IMR-90 (cell line): ENCODE data around the gene TOMM22. TPM values are rescaled to one million over a fixed set of nuclear protein-coding genes. Genes with fewer than 3 reads are reported as not detected.
"Not testable (repeated sequence)": the region's sequence is repeated elsewhere in the genome, so short reads cannot be mapped to it uniquely, and the experiment has no call there.

Experiments used
- ATAC-seq: fragments of 200-7000 bp; cut with Tn5 transposase; 2 replicates; pipeline ENCODE4 v1.9.1; 2020; ENCODE audit warnings: low read depth, mild to moderate bottlenecking, moderate library complexity
- BruUV-seq: library from RNA; stranded (reverse); fragments of 400-500 nt; replicated peaks from 2 replicates; lab custom pipeline; 2021; lab: Mats Ljungman, UMichigan
- CTCF ChIA-PET: fragments of 300-600 bp; formaldehyde crosslinking; extraction: SDS; loops from one replicate; lab custom pipeline; 2021; ENCODE audit warnings: antibody characterized with exemption; lab: Yijun Ruan, JAX
- POLR2A ChIA-PET: fragments of 300-600 bp; sonication (Branson Sonifier 250); formaldehyde crosslinking; loops from one replicate; lab custom pipeline; 2022; ENCODE audit warnings: antibody characterized with exemption; ENCODE audit not compliant: unreplicated experiment; lab: Charles Lee
- DNase-seq: peaks from one replicate; pipeline ENCODE4 v3.0.0; 2013
- H2AFZ ChIP-seq: replicated peaks from 2 replicates; pipeline ENCODE3; 2013; ENCODE audit warnings: low read length, mild to moderate bottlenecking; ENCODE audit not compliant: poor library complexity
- H2AK5ac ChIP-seq: 2 replicates; pipeline ENCODE4 v1.6.1; 2013; ENCODE audit warnings: low read depth, low read length, inconsistent platforms
- H2AK9ac ChIP-seq: replicated peaks from 2 replicates; pipeline ENCODE3; 2013; ENCODE audit warnings: mild to moderate bottlenecking, low read depth, low read length, moderate library complexity; ENCODE audit not compliant: poor library complexity
- H2BK120ac ChIP-seq: 2 replicates; pipeline ENCODE4 v1.6.1; 2013; ENCODE audit warnings: low read depth, low read length, inconsistent platforms
- H2BK15ac ChIP-seq: 3 replicates; pipeline ENCODE4 v1.6.1; 2013; ENCODE audit warnings: low read depth, low read length, inconsistent platforms
- H2BK20ac ChIP-seq: 2 replicates; pipeline ENCODE4 v1.6.1; 2013; ENCODE audit warnings: low read depth, mild to moderate bottlenecking, inconsistent platforms, low read length, moderate library complexity
- H2BK5ac ChIP-seq: 2 replicates; pipeline ENCODE4 v1.6.1; 2013; ENCODE audit warnings: mild to moderate bottlenecking, low read depth, low read length, inconsistent platforms; ENCODE audit not compliant: poor library complexity, severe bottlenecking
- H3K14ac ChIP-seq: replicated peaks from 2 replicates; pipeline ENCODE4 v1.6.1; 2013; ENCODE audit warnings: low read depth, low read length, inconsistent platforms
- H3K18ac ChIP-seq: 2 replicates; pipeline ENCODE4 v1.6.1; 2013; ENCODE audit warnings: low read depth, low read length, control low read depth
- H3K23ac ChIP-seq: 2 replicates; pipeline ENCODE4 v1.6.1; 2013; ENCODE audit warnings: low read depth, low read length, inconsistent platforms
- H3K27ac ChIP-seq: 2 replicates; pipeline ENCODE4 v1.5.1; 2013; ENCODE audit warnings: mild to moderate bottlenecking, control low read depth, low read length; ENCODE audit not compliant: insufficient read depth
- H3K27me3 ChIP-seq: 2 replicates; pipeline ENCODE4 v1.6.1; 2013; ENCODE audit warnings: low read length; ENCODE audit not compliant: control insufficient read depth, insufficient read depth
- H3K36me3 ChIP-seq: 2 replicates; pipeline ENCODE4 v1.6.1; 2013; ENCODE audit warnings: low read length, mixed read lengths; ENCODE audit not compliant: control insufficient read depth, insufficient read depth
- H3K4ac ChIP-seq: 2 replicates; pipeline ENCODE4 v1.6.1; 2013; ENCODE audit warnings: low read depth, low read length, inconsistent platforms
- H3K4me1 ChIP-seq: 2 replicates; pipeline ENCODE4 v1.6.1; 2013; ENCODE audit warnings: low read length, mixed read lengths; ENCODE audit not compliant: control insufficient read depth, insufficient read depth
- H3K4me2 ChIP-seq: 2 replicates; pipeline ENCODE4 v1.6.1; 2013; ENCODE audit warnings: low read depth, mild to moderate bottlenecking, control low read depth, low read length, moderate library complexity
- H3K4me3 ChIP-seq: 2 replicates; pipeline ENCODE4 v1.5.1; 2013; ENCODE audit warnings: low read depth, mild to moderate bottlenecking, control low read depth, low read length, moderate library complexity; ENCODE audit not compliant: insufficient read depth
- H3K56ac ChIP-seq: 2 replicates; pipeline ENCODE4 v1.6.1; 2013; ENCODE audit warnings: low read length, inconsistent platforms; ENCODE audit not compliant: insufficient read depth; ENCODE audit errors: extremely low read depth
- H3K79me1 ChIP-seq, 2 experiments: 2 replicates each; pipeline ENCODE4 v1.6.1; 2013; ENCODE audit warnings: low read length in 2 of 2, inconsistent platforms in 1 of 2, low read depth in 1 of 2
- H3K9ac ChIP-seq: 2 replicates; pipeline ENCODE4 v1.6.1; 2013; ENCODE audit warnings: low read depth, low read length, control low read depth
- H3K9me1 ChIP-seq: 2 replicates; pipeline ENCODE4 v1.6.1; 2013; ENCODE audit warnings: low read length, inconsistent platforms; ENCODE audit not compliant: insufficient read depth
- H3K9me3 ChIP-seq: 2 replicates; pipeline ENCODE4 v1.6.1; 2013; ENCODE audit warnings: low read length; ENCODE audit not compliant: control insufficient read depth, insufficient read depth
- H4K20me1 ChIP-seq: 2 replicates; pipeline ENCODE4 v1.6.1; 2013; ENCODE audit warnings: low read length, inconsistent platforms; ENCODE audit not compliant: insufficient read depth
- H4K5ac ChIP-seq: 2 replicates; pipeline ENCODE4 v1.6.1; 2013; ENCODE audit warnings: mild to moderate bottlenecking, low read depth, low read length, control low read depth
- H4K8ac ChIP-seq, 2 experiments: 2 replicates each; pipeline ENCODE4 v1.6.1; 2013; ENCODE audit warnings: low read depth in 2 of 2, low read length in 2 of 2, control low read depth in 1 of 2, inconsistent platforms in 1 of 2
- H4K91ac ChIP-seq: 2 replicates; pipeline ENCODE4 v1.6.1; 2013; ENCODE audit warnings: low read depth, low read length, inconsistent platforms; ENCODE audit not compliant: insufficient read depth
- CEBPB ChIP-seq: IDR thresholded peaks from 2 replicates; pipeline ENCODE4 v1.6.1; 2012; ENCODE audit warnings: low read depth, low read length, improper control_type of control experiment
- POLR2A ChIP-seq: IDR thresholded peaks from 2 replicates; pipeline ENCODE4 v1.6.1; 2012; ENCODE audit warnings: mild to moderate bottlenecking, low read depth, low read length
- RAD21 ChIP-seq: IDR thresholded peaks from 2 replicates; pipeline ENCODE4 v1.6.1; 2012; ENCODE audit warnings: low read length, improper control_type of control experiment
- RFX5 ChIP-seq: IDR thresholded peaks from 2 replicates; pipeline ENCODE4 v1.8.0; 2012; ENCODE audit warnings: low read depth, mild to moderate bottlenecking, low read length, moderate library complexity
- USF2 ChIP-seq: fragments of 150-350 bp; IDR thresholded peaks from 2 replicates; pipeline ENCODE4 v1.6.1; 2017; ENCODE audit warnings: mild to moderate bottlenecking, antibody characterized with exemption, low read length, low read depth
- WGBS, 2 experiments: methylation state at CpG; one replicate each; pipeline versions ENCODE4 v1.1.5 to v1.1.7; 2013; ENCODE audit warnings: missing lambda C conversion rate in 2 of 2; ENCODE audit not compliant: insufficient read length in 1 of 2; ENCODE audit errors: extremely low coverage in 2 of 2; 5-methylcytosine and 5-hydroxymethylcytosine counted together
- dilution Hi-C: fragments of 300-500 bp; cut with HindIII; formaldehyde crosslinking; loops from one replicate; pipeline ENCODE4 v1.14.3; 2018; ENCODE audit warnings: low sequenced_read_pairs; ENCODE audit not compliant: unreplicated experiment
- in situ Hi-C: fragments of 300-500 bp; cut with MboI; formaldehyde crosslinking; loops from 3 replicates; pipeline ENCODE4 v1.14.3; 2019; ENCODE audit warnings: low sequenced_read_pairs, inconsistent platforms, mixed read lengths
- intact Hi-C: fragments of 100-400 bp; cut with micrococcal nuclease; formaldehyde crosslinking; loops from 2 replicates; pipeline ENCODE4 v1.10.0; 2022
- polyA plus RNA-seq, 3 experiments: library from polyadenylated mRNA; depleted of rRNA; stranded (reverse); fragments of >200 nt; gene quantifications; 2 replicates each; pipeline ENCODE4 v1.2.3, GENCODE V29; 2012; ENCODE audit warnings: low replicate concordance in 1 of 3
- total RNA-seq: library from RNA; depleted of rRNA; stranded (reverse); fragments of >200 nt; gene quantifications from 2 replicates; pipeline ENCODE4 v1.2.3, GENCODE V29; 2012

Gene TOMM22
- total and polyA plus RNA-seq, 2 of the 4 experiments (the other 2 are of a cell fraction), result 38.7 to 78.0 TPM

GRCh38 chr22:38641476-38642040 is 40.2 kb upstream of the TOMM22 start:
- Histone ChIP-seq H3K9me3 (no peaks in the 10 kb centered on the region), H4K20me1 (no peaks in the 10 kb centered on the region), H3K4me1 (no peaks in the 10 kb centered on the region), H3K18ac (no peak overlapping the region), H3K56ac (no peak overlapping the region), H4K91ac (no peak overlapping the region), H3K27ac (no peak overlapping the region), H3K79me1 (no peaks in the 10 kb centered on the region), H4K8ac (no peak overlapping the region), H3K27me3 (no peaks in the 10 kb centered on the region), H2BK15ac (no peak overlapping the region), H3K14ac (no peak overlapping the region), H2AFZ (no peak overlapping the region), H3K36me3 (no peaks in the 10 kb centered on the region), H3K9ac (no peak overlapping the region), H2BK20ac (no peak overlapping the region), H4K5ac (no peak overlapping the region), H3K4me3 (no peak overlapping the region), H3K4me2 (no peak overlapping the region), H2BK120ac (no peak overlapping the region), H2BK5ac (no peak overlapping the region), H3K23ac (no peak overlapping the region), H2AK9ac (no peak overlapping the region), H3K4ac (no peak overlapping the region), H2AK5ac (no peak overlapping the region), H3K9me1 (no peaks in the 10 kb centered on the region)
- in situ Hi-C loops (no loop called here), intact Hi-C loops (no loop called here), dilution Hi-C loops (no loop called here)
- ChIA-PET CTCF (no interaction called here), POLR2A (interaction anchor here (0.6 kb wide), 1 partner anchor 97 kb away, joined by 11 read pairs; no protein-coding TSS in a partner anchor)
- ATAC-seq, result no peak
- no peak for TF ChIP-seq RAD21
- TF ChIP-seq CEBPB, result no peak
- TF ChIP-seq RFX5, result no peak
- TF ChIP-seq USF2, result no peak
- TF ChIP-seq POLR2A, result no peak
- WGBS, 2 experiments, result 93% methylated on average over 2 of the region's 13 CpGs; no CpG with 5 or more reads in 1 of the 2 experiments
- DNase-seq, result no peak
- no TSS peak for BruUV-seq

GRCh38 chr22:38644245-38644644 is 37.5 kb upstream of the TOMM22 start:
- in situ Hi-C loops, H2BK20ac ChIP-seq: not testable (repeated sequence)

More at GRCh38 chr22:38644245-38644644, 37.5 kb upstream of the TOMM22 start:
- H3K23ac ChIP-seq, H3K79me1 ChIP-seq, CTCF ChIA-PET, H3K9me3 ChIP-seq, H3K4me3 ChIP-seq, H3K27ac ChIP-seq, H3K56ac ChIP-seq, ATAC-seq, H3K4ac ChIP-seq, H4K91ac ChIP-seq, H2BK120ac ChIP-seq, H3K4me2 ChIP-seq, H2AK5ac ChIP-seq, H3K4me1 ChIP-seq, H2AFZ ChIP-seq, H4K5ac ChIP-seq, DNase-seq, POLR2A ChIA-PET, intact Hi-C loops, H4K20me1 ChIP-seq, BruUV-seq, H3K14ac ChIP-seq, H3K27me3 ChIP-seq, H4K8ac ChIP-seq, H3K18ac ChIP-seq, H2AK9ac ChIP-seq, H3K9me1 ChIP-seq, H2BK5ac ChIP-seq, dilution Hi-C loops, H3K36me3 ChIP-seq, H3K9ac ChIP-seq, H2BK15ac ChIP-seq: not testable (repeated sequence)
- WGBS, 2 experiments, result no CpG with 5 or more reads among the region's 5 CpGs
